Measurements from ENCODE around the gene CORIN. TPM values are rescaled to one million over a fixed set of nuclear protein-coding genes. Genes with fewer than 3 reads are reported as not detected.

CORIN gene
- total and polyA plus RNA-seq, 2 donors (not counting 3 experiments of a cell fraction or from before 2014, with no cell fraction given), result 0.07 to 0.40 TPM

DNA sequence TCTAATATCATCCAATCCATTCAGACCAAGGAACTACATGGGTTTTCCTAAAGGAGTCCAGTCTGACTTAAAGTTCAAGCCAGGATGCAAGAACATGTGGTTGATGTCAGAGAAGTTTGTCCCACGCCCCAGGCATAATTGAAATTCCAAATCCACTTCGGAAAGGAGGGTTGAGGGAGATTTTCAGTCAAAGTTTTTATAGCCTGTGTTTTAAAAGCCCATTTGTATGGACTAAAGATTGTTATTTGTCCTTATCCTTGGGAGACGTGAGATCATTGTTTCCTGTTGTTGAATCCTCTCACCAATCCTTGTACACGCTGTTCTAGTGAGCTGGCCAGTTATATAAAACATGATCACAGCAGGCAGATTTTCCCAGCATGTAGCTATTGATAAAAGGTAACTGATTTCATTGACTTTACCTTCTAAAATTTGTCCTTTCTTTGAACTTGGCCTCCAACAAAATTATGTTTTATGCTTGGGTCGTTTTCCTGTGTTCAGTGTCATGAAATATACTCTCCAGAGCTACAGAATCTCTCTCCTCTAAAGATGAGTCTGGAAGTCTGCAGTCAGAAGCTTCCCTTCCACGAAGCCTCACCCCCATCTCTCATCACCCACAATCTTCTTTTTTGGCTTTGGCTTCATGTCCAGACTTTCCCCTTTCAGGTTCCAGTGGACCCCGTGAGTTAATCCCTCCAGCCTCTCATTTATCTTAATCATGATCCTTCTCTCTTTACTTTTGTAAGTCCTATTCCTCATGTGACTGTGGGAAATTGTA is 259.9 kb downstream of the CORIN start:
- Histone ChIP-seq H3K9me1 (replicated peaks; ENCODE audit: control insufficient read depth, extremely low read depth, insufficient read depth, low read length) (no peaks in the 10 kb centered on the region), H3K27ac (ENCODE audit: insufficient read depth, low read depth, low read length) (peak overlapping the region; percentile 99), H3K4me3 (replicated peaks in 1 of 3; ENCODE audit: insufficient read depth in 1 of 3, low read depth in 1 of 3, low read length in 3 of 3) (peak overlapping the region in 1 of 3 experiments; percentile 26), H3K27me3 (ENCODE audit: control insufficient read depth in 2 of 2, insufficient read depth in 2 of 2, low read length in 2 of 2) (no peaks in the 10 kb centered on the region), H3K79me2 (ENCODE audit: control insufficient read depth, insufficient read depth, low read length) (no peaks in the 10 kb centered on the region), H3K9me3 (replicated peaks; ENCODE audit: control insufficient read depth, insufficient read depth, low read length) (no peaks in the 10 kb centered on the region), H3K9ac (replicated peaks; ENCODE audit: extremely low read depth, insufficient read depth, low read length) (peak overlapping the region; percentile 81), H3K4me2 (ENCODE audit: insufficient read depth, low read length) (peak overlapping the region; percentile 79), H3K36me3 (ENCODE audit: control insufficient read depth in 2 of 2, extremely low read depth in 1 of 2, insufficient read depth in 2 of 2, low read length in 2 of 2) (peaks cover 4 to 5% of the 10 kb centered on the region in 2 experiments), H4K20me1 (replicated peaks; ENCODE audit: control insufficient read depth, extremely low read depth, insufficient read depth, low read length) (no peaks in the 10 kb centered on the region), H2AFZ (ENCODE audit: low read depth, low read length) (peak overlapping the region; percentile 45), H3K4me1 (ENCODE audit: control insufficient read depth, extremely low read depth, insufficient read depth, low read length) (peaks cover 16% of the 10 kb centered on the region)
- DNase-seq (ENCODE audit: low read depth, low spot score), result peak; percentile 92
- intact Hi-C loops (cut with micrococcal nuclease) (loop anchor here (1.0 to 5.0 kb wide), 5 partner anchors 14 to 115 kb away; partner anchors contain the start of genes ATP10D and COMMD8), dilution Hi-C loops (cut with MboI; ENCODE audit: extremely low pct_ligation_motif_present, low sequenced_read_pairs) (no loop called here)
- peak; percentile 85 for FAIRE-seq
- no peak for TF ChIP-seq MAX (IDR thresholded peaks at IDR 0.05; ENCODE audit: insufficient read depth, insufficient read length)
- TF ChIP-seq CTCF (IDR thresholded peaks at IDR 0.05; ENCODE audit: extremely low read depth in 1 of 2, insufficient read depth in 1 of 2, low read depth in 1 of 2, low read length in 2 of 2), result no peak
- TF ChIP-seq MYC (IDR thresholded peaks at IDR 0.05; ENCODE audit: low read depth, low read length), result no peak
- peak; percentile 89 for TF ChIP-seq JUN (IDR thresholded peaks at IDR 0.05; ENCODE audit: borderline replicate concordance, insufficient read depth, insufficient read length, low read depth)
- TF ChIP-seq POLR2AphosphoS5 (IDR thresholded peaks at IDR 0.05; ENCODE audit: insufficient read depth, low read depth, low read length), result peak; percentile 61
- TF ChIP-seq POLR2A (IDR thresholded peaks at IDR 0.05; ENCODE audit: low read depth, low read length), result peak; percentile 40
- ChIA-PET CTCF (interaction anchor here (1.0 to 1.8 kb wide), 5 partner anchors 10 to 114 kb away, joined by 4 to 6 read pairs (median 5); partner anchors contain the start of genes ATP10D and COMMD8), POLR2A (no interaction called here)
- BruUV-seq (replicated peaks), result TSS peak; percentile 83
